Dermis microvascular lymphatic vessel endothelial cell (primary cell): Measurements from ENCODE around the gene SLC2A9. TPM values are rescaled to one million over a fixed set of nuclear protein-coding genes. Genes with fewer than 3 reads are reported as not detected.

Source experiments
- DNase-seq, 2 donors: peaks; one replicate each; pipeline versions ENCODE4 v3.0.0 to v3.0.0-alpha.2; 2010; ENCODE audit warnings: low read depth in 2 of 2
- total RNA-seq: library from RNA; depleted of rRNA; stranded (reverse); fragments of >200 nt; gene quantifications from 2 replicates; pipeline ENCODE4 v1.2.1, GENCODE V29; 2014

SLC2A9 gene
- total RNA-seq, 1 donor from 2014 or later, result 0.90 TPM

DNA sequence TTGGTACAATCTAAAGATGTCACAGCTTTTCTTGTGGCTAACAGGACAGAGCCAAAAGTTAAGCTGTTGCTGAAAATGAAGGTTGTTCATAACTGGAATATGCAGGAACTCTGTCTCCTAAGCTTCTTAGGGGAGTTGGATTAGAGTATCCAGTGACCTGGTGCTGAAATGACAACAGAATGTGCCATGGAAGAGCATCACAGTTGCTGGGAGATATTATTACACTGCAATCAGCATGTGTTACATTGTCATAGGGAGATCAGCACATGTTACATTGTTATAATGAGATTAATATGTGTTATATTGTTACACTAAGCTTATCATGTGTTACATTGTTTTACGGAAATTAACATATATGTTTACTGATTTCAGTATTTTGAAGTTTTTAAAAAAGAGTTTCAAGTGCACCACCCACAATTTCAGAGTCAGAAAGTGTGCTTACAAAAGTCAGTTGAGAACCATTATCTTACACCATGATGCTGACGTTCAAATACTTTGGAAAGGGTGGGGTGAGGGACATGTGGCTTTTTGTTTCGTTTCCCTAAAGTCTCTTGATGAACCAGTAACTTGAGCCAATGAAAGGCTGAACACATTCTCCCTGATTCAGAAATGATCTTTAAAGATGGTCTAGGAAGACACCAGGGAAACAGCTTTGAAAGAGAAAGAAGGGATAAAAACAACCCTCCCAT is 126.5 kb downstream of the SLC2A9 start:
- DNase-seq, result no peak

DNA sequence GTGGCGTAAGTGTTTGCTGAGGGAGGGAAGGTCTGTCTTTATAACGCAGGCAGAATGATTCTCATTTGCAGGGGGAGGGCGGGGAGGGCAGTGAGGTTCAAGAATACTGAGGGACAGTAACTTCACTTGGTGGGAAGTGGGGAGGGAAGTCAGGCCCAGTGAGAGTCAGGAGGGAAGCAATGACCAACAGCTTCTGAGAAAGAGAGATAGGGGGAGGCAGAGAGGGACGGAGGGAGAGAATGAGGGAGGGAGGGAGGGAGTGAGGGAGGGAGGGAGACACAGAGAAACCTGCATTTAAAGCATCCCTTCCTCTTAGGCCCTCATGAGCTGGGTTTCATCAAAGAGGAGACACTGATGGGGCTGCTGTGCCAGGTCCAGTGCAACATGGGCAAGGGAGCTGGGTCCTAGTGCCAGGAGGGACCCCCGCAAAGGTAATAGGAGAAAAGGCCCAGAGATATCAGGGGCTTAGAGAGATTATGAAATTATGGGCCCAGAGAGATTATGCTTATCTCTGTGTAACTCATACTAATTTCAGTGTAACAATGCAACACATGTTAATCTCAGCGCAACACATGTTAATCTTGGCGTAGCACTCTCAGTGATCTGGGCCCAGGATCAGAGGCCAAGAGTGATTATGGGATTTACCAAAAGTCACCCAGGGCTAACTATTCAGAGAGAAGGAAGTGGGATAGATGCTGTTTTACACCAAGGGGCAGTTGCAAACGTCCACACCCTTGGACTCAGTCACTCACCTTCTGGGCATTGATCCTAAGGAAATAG is 127.8 kb downstream of the SLC2A9 start:
- no peak for DNase-seq

DNA sequence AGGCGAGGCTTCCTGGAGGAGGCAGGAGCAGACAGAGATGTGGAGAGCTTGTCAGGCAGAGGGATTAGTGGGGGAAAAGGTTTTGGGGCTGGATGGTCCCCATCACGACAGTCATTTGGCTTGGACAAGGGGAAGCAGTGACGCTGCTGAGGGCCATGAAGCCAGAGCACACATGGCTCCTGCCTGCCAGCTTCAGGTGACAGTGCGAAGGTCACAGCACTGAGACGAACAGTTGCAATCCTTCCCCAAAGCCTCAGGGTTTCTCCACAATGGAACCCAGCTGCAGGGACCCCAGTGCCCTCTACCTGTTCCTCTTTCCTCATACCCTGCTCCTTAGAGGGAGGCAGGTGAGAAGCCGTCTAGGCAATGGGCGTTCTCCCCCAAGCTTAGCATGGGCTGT is 129.6 kb downstream of the SLC2A9 start:
- DNase-seq, result no peak

DNA sequence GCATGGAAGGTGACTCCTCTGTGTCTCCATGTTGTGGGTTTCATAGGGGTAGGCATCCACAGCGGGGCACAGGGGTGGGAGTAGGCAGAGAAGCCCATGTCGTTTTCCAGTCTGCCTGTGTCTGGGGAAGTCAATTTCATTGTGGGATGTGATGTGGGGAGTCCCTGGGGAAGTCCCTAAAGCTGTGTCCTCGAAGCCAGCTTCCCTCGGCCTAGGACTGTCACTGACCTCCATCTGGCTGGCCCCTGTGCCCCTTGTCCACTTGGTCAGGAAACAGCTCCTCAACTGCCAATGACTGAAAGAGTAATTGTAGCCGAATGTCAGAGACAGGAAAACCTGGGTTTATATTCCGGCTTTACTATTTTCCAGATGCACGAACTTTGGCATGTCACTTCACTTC is 130.2 kb downstream of the SLC2A9 start:
- peak; percentile 6 to 55 for DNase-seq

DNA sequence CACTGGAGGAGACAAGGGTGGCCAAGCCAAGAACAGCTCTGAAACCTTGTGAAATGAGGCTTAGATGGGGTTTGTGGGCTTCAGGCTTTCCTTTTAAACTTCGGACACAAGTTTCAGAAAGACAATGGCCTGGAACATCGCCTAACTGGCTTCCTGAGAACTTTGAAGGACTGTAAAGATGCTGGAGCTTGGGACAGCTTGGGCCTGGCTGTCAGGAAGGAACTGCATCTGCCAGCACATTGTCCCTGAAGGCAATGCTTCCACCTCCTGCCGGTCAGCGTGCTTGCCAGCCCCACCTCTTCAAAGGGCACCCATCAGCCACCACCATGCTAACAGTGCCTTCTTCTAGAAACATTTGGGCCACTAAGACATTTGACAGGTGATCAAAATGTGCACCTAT is 132.0 kb downstream of the SLC2A9 start:
- no peak for DNase-seq

DNA sequence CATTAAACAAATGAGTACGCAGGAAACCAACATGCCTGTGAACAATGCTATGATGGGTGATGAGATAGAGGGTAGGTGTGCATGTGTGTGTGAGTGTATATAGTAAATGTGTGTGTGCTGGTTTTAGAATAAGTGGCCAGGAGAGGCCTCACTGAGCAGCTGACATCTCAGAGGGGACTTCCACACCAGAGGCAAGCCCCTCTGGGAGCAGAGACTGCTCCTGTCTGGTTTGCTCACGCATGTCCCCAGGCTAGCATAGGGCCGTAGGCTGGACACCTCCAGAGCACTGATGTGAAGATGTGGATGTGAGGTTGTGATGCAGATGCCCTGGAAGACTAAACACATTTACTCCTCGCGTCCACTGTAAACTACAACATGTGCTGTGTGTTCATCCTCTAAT is 135.3 kb downstream of the SLC2A9 start:
- no peak for DNase-seq

DNA sequence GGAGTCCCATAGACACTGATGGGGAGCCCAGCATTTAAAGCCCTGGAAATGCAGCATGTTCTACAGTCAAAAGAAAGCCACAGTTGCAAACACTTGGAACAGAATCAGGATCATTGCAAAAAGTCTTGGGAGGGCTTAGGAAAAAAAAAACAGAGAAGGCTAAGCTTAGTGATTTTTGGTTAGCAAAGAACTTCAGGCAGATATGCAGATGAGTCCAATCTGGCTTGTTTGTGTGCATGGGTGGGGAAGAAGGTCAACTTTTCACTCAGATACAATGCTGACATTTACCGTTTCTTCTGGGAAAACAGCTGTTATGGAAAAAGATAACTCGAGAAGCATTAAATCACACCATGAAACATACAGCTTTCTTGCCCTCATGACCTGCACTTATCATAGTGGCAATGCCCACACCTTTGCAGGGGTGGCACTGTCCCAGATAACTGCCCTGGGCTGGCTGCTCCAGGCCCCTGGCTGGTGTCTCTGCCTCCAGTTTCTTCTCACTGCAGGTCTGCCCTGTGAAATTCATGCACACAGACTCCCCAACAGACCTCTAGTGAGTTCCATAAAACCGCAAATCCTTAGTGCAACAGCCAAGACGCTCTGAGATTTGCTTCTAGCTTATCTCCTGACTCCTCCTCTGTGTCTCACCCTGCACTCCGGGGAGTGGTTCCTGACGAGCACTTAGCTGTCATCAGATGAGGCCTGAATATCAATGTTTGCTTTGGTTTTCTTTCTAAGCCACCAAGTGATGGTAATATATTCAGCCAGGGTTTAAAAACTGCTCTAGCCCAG is 140.7 kb downstream of the SLC2A9 start:
- DNase-seq, result no peak

DNA sequence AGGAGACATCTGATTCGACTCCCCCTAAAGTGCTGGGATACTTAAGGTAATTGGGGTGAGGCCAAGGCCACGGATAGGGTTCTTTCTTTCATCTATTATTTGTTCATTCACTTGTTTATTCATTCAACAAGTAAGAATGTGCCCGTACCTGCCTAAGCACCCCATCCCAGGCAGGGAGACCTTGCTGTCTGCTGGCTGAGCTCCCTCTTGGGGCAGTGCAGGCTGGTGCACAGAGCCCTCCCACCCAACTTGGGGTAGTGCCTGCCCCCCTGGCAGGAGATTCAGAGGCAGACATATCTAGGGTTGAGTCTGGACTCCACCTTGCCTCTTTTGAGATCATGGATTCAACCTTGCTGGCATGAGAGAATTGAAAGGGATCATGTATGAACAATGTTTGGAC is 144.2 kb downstream of the SLC2A9 start:
- no peak for DNase-seq

DNA sequence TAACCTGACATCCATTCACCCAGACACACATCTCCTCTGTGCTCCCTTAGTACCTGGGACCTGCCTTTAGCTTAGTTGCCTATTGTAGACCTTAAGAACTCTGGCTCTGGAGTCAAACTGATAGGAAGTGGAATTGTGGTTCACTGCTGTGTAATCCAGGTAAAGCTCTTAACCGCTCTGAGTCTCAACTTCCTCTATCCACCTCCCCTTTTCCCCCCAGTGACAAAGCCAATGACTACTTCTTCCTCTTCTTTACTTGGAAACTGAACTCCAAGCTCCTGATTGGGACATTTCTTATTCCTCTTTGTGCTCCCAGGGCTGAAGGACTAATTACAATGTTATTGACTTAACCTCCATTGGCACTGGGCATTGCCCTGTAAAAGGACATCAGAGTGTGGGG is 145.8 kb downstream of the SLC2A9 start:
- no peak for DNase-seq

DNA sequence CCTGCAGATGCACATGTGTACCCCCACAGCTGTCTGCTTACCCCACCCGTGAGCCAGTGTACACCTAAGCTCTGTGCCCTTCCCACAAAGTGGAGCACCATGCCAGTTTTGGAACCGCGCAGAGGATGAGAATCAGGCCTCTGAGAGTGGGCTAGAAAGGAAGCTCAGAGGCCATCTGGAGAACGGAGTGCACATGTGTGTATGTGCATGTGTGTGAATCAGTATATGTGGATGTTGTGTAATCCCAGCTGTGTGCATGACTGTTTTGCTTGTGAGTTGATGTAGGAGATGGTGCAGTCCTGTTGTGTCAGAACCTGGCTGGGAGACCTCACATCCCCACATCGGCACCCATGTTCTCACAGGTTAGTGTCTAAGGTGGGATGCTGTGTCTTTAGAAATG is 146.9 kb downstream of the SLC2A9 start:
- no peak for DNase-seq

DNA sequence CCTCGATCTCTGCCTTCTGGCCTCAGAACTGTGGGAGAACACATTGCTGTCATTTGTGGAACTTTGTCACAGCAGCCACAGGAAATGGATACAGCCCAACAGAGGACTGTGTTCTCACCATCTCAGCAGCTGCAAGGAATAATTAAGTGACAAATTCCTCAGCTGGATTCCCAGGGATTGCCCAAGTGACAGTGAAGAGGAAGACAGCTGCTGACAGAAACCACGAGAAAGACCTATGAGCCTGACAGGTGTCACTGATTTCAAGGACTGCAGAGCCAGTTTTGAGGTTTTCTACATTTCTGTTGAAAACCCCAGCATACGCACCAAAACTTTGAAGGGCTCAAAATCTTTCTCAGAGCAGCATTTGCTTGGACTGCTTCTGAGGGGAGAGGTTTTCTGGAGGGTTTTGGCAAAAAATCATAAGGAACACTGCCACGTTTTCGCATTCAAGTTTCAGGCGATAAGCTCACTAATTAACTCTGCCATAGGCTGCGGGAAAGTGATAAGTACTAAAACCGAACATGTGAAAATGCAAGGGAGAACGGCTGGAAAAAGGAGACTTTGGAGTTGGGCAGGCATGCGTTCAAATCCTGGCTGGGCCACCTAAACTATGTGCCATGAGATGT is 151.0 kb downstream of the SLC2A9 start:
- DNase-seq, result no peak

DNA sequence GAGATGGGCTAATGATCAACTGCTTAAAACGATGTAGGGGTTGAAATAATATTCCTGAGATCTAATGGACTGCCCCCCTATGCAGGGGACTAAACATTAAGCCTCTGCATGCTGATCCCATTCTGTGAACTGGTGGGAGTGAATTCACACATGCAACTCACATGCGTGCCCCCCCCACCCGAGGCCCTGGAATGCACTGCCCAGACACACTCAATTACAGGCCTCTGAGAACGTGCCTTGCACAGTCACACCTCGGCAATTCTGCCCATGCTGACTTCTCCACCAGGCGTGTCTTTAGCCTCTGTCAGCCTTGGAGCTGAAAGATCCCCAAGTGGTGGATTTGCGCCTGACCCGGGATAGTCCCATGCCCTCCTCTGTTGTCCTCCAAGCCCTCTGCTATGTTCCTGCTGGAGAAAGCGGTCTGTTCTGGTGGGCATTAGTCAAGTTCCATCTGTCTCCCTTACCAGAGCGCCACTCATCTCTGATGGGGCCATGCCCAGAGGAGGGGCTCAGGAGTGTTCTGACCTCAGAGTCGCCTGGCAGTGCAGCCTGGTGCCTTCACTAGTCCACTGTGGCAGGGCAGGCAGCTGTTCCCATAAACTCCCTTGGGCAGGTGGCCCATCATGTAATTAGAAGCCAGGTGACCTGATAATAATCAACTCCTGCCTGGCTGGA is 153.4 kb downstream of the SLC2A9 start:
- DNase-seq, result no peak

DNA sequence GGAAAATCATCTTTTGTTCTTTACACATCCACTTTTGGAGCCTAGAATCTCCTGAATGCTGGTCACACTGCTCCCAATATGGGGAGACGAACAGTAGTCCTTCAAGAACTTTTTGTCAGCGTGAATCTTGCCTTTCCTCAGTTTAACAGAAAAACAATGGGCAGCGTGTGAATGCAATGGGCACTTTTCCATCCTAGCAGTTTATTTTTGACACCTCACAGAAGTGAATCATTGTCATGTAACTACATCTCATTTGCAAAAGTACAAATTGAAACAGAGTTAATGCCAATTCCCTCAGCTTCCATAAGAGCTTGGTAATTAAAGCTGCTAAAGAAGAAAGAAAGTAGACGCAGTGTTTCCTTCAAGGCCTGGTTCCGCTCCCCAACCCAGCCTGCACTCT is 154.4 kb downstream of the SLC2A9 start:
- DNase-seq, result no peak

DNA sequence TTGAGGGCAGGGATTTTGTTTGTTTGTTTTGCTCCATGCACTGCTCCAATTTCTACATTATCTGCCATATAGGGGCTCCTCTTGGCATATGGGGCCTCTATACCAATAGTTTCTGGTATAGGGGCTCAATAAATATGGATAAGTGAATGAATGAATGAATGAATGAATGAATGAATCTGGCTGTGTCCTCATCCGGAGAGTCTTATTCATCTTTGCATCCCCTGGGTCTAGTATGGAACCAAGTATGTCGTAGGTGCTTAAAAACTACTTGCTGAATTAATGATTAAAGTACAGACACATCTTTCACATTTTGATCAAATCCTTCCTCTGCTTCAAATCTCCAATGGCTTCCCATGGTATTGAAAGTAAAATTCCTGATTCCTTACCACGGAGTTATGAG is 159.7 kb downstream of the SLC2A9 start:
- no peak for DNase-seq

DNA sequence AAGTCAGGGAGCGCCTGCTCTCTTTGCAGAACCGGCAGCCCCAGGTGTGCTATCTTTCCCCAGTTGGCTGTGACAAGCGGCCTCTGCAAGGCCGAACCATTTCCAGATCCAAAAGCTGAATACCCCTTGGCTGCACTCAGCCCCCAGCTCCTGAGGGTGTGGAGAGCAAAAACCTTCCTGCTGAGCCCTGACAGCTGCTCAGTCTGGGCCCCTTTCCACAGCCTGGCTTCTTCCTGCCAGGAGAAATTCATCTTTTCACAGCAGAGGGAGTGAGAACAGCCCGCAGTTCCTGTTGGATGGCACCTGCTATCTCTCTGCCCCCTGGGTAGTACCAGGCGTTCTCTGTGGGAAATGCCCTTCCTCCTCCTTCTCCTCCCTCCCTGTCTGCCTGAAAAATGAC is 161.5 kb downstream of the SLC2A9 start:
- no peak for DNase-seq

DNA sequence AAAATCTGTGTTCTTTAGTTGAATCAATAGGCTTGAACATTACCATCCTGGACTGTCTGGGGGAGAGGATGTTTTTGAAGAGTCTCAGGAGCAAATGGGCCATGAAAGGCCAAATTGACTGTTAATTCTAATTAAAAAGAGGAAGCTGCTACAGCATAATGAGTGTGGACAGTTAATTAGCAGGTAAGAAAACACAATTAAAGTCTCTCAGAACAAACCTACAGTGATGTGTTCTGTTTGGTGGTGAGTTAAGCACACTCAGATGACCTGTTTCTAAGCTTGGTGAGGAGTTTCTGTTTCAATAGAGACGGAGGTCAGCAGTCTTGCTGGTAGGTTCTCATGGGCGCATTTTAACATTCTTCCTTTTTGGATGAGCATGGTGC is 171.8 kb downstream of the SLC2A9 start:
- DNase-seq, result no peak

DNA sequence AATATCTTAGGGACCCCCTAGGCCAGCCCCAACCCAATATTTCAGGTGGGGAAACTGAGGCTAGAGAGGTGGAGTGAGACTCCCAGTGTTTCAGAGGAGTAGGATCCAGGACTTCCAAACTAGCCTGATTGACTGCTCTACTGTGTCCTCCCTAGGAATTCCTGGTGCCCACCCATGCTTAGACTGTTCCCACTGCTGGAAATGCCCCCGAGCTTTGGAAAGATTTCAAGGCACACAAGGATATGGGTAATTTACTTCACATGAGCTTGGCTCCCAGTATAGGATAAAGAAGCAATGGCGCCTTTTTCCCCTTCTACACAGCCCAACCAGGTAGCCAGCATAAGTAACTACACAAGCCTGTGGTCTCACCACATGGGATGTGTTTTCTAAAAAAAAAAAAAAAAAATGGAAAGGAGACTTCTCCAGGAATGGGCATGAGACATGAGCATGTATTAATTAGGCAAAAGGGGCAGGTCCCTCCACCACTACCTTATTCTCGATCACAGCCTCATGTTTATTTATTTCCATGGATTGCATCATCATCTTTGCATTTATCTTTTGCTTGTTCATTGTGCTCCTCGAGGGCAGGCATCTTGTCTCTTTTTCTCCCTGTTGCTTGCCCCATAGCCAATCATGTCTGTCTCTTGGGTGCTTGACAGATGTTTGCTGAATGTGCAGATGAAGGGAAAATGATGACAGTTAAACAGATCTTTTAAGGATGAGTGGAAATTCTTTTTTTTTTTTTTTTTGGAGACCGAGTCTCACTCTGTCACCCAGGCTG is 173.1 kb downstream of the SLC2A9 start:
- no peak for DNase-seq

DNA sequence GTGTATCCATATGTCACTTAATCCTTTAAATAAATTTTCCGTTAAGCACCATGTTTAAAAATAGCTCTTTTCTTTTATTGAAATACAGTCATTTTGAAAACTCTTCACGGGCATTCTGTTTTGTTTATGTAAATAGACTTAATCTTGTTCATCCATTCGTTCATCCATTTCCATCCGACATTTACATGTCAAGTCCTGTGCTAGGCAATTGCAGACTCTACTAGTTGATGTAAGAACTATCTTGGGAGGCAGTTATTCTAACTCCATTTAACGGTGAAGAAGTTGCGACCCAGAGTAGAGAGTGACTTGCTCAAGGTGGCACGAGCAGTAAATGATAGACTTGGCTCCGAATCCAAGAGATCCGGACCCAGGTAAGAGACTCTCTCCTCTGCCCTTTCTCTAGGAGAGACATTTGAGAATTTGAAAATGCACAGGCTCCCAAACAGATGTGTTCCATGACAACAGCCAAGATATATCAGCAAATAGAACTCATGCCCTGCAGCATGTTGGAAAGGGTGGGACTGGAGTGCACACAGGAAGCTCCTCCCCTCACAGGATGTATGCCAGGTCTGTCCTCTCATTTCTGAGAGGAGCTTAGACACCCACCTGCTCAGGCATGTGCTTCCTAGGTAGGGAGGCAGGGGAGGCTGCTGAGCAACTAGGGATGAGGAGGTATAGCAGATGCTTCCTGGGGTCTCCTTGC is 175.4 kb downstream of the SLC2A9 start:
- no peak for DNase-seq

DNA sequence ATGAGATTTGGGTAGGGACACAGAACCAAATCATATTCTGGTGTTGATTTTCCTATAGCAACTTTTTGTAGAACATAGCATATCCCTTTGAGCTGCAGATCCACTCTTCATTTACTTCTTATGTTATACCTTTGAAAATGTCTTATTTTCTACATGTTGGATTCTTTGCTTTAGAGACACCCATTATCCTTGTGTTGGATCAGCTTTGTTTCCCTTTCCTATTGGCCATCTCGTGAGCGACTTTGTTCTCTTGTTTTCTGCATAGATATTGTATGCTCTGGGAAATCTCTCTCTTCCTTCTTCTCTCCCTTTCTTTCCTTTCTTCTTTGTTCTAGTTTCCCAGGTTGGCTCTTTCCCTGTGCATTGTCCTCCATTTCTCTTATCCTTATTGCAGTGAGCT is 180.2 kb downstream of the SLC2A9 start:
- no peak for DNase-seq

DNA sequence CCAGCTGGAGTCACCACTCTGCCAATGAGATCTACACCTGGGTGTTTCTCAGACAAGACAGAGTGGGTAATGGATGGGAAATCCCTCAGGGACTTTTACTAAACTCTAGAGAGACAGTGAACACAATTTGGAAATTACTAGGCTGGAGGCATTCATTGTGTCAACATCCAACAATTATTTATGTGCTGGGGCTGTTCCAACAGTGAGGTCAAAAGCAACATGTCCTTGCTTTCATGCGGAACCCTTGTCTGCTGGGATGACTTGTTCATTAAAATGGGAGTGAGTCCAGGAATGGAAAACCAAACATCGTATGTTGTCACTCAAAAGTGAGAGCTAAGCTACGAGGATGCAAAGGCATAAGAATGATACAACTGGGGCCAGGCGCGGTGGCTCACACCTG is 185.9 kb downstream of the SLC2A9 start:
- DNase-seq, result no peak
